ENCODE data around the gene DIS3L2.

DNA sequence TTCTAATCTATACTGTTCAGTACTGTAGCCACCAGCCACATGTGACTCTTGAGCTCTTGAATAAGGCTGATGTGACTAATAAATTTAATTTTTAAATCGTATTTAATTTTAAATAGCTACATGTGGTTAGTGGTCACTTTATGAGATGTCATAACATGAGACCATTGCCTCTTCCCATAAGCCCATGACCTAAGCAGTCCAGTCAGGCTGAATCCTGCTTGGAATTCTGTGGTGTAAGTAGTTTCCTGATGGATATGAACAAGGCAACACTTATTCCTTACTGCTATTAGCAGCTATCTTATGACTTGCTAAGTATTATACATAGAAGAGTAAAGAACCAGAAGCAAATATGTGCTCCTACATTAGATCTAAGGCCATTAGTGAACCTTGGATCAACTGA lies 150.0 kb downstream of the DIS3L2 start:
- TF ChIP-seq ISL1 (CRISPR knock-in tag; IDR thresholded peaks at IDR 0.05) (no peak), RARB (CRISPR knock-in tag; IDR thresholded peaks at IDR 0.05) (no peak), ZNF70 (CRISPR knock-in tag; IDR thresholded peaks at IDR 0.05) (no peak), ARNTL (CRISPR knock-in tag; IDR thresholded peaks at IDR 0.05; ENCODE audit: borderline replicate concordance, low read depth) (no peak), OSR1 (CRISPR knock-in tag; IDR thresholded peaks at IDR 0.05) (no peak), ZFP30 (CRISPR knock-in tag; IDR thresholded peaks at IDR 0.05) (no peak), ZNF8 (CRISPR knock-in tag; IDR thresholded peaks at IDR 0.05) (no peak), GLIS3 (CRISPR knock-in tag; IDR thresholded peaks at IDR 0.05) (no peak), ZFP3 (CRISPR knock-in tag; IDR thresholded peaks at IDR 0.05) (no peak), TOX (CRISPR knock-in tag; IDR thresholded peaks at IDR 0.05; ENCODE audit: borderline replicate concordance) (no peak), CSDC2 (CRISPR knock-in tag; IDR thresholded peaks at IDR 0.05) (no peak)
- TF ChIP-seq, protein P1, sequence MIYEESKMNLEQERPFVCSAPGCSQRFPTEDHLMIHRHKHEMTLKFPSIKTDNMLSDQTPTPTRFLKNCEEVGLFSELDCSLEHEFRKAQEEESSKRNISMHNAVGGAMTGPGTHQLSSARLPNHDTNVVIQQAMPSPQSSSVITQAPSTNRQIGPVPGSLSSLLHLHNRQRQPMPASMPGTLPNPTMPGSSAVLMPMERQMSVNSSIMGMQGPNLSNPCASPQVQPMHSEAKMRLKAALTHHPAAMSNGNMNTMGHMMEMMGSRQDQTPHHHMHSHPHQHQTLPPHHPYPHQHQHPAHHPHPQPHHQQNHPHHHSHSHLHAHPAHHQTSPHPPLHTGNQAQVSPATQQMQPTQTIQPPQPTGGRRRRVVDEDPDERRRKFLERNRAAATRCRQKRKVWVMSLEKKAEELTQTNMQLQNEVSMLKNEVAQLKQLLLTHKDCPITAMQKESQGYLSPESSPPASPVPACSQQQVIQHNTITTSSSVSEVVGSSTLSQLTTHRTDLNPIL (CRISPR knock-in tag; IDR thresholded peaks at IDR 0.05; ENCODE audit: low read depth), result no peak
- TF ChIP-seq, protein P2, sequence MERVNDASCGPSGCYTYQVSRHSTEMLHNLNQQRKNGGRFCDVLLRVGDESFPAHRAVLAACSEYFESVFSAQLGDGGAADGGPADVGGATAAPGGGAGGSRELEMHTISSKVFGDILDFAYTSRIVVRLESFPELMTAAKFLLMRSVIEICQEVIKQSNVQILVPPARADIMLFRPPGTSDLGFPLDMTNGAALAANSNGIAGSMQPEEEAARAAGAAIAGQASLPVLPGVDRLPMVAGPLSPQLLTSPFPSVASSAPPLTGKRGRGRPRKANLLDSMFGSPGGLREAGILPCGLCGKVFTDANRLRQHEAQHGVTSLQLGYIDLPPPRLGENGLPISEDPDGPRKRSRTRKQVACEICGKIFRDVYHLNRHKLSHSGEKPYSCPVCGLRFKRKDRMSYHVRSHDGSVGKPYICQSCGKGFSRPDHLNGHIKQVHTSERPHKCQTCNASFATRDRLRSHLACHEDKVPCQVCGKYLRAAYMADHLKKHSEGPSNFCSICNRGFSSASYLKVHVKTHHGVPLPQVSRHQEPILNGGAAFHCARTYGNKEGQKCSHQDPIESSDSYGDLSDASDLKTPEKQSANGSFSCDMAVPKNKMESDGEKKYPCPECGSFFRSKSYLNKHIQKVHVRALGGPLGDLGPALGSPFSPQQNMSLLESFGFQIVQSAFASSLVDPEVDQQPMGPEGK (CRISPR knock-in tag; IDR thresholded peaks at IDR 0.05; ENCODE audit: borderline replicate concordance), result no peak
- TF ChIP-seq, protein P3, sequence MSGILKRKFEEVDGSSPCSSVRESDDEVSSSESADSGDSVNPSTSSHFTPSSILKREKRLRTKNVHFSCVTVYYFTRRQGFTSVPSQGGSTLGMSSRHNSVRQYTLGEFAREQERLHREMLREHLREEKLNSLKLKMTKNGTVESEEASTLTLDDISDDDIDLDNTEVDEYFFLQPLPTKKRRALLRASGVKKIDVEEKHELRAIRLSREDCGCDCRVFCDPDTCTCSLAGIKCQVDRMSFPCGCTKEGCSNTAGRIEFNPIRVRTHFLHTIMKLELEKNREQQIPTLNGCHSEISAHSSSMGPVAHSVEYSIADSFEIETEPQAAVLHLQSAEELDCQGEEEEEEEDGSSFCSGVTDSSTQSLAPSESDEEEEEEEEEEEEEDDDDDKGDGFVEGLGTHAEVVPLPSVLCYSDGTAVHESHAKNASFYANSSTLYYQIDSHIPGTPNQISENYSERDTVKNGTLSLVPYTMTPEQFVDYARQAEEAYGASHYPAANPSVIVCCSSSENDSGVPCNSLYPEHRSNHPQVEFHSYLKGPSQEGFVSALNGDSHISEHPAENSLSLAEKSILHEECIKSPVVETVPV (CRISPR knock-in tag; IDR thresholded peaks at IDR 0.05), result no peak

All from SK-N-SH treated with all-trans-retinoic acid at 6 μM for 48 hours (cell line).